CMK (cell line): ENCODE data around the gene SMPD3.
A peak's percentile ranks its signal among the peaks of the same experiment; 100 is the strongest.
"Not testable (repeated sequence)": the region's sequence is repeated elsewhere in the genome, so short reads cannot be mapped to it uniquely, and the experiment has no call there.

ENCODE experiments used
- DNase-seq: peaks from one replicate; pipeline ENCODE4 v3.0.0-alpha.2; 2010; ENCODE audit warnings: low read depth

The SMPD3 gene

DNA sequence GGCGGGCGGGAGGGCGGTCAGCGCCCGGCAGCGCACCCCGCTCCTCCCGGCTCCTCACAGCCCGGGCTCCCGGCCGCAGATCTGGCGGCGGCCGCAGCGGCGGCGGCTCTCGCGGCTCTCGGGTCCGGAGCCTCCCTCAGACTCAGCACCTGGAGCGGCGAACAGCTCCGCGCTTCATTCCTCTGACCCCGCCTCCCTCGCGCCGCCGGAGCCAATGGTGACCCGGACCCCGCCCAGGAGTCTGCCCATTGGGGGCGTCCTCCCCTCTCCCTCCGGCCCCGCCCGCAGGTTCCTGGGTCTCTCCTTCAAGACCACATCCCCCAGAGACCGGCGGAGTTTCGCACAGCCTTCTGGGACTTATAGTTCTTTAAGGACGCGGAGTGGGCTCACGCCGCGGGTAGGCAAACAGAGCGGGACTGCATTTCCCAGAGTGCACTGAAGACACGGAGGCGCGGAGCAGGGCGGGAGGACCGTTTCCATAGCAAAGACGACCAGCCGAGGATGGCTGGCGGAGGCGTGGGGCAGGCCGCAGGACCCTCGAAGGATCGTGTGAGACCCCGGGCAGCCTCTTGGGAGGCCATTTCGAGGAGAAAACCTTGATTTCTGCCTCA is at the start of gene SMPD3:
Gene SMPD3 (minus strand): TSS at position 149 of the 611 bp plus-strand sequence. CDS start 76,327 bp downstream, outside the sequence.
- DNase-seq = peak; percentile 88

DNA sequence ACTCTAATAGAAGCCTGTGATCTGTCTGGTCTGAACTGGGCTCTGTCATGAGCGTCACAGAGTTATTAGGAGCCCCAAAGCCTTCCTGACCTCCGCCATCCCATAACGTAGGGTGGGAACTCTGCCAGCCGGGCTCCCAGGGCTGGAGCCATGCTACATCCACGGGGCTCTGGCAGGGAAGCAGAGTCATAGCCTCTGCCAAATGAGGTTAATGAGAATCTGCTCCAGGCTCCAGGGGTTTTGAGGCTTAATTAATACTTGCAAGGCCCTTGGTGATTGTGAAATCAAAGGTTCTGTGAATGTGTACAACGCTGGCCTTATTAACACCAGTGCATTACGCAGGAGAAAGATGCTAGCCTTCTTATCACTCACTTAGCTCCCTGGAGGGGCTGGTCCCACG is 48.4 kb upstream of the SMPD3 start:
- no peak for DNase-seq

- DNase-seq = not testable (repeated sequence)
Measured at GRCh38 chr16:68494261-68494660, 46.0 kb upstream of the SMPD3 start.

GRCh38 chr16:68493412-68494070 is 45.2 kb upstream of the SMPD3 start:
- DNase-seq = no peak

DNA sequence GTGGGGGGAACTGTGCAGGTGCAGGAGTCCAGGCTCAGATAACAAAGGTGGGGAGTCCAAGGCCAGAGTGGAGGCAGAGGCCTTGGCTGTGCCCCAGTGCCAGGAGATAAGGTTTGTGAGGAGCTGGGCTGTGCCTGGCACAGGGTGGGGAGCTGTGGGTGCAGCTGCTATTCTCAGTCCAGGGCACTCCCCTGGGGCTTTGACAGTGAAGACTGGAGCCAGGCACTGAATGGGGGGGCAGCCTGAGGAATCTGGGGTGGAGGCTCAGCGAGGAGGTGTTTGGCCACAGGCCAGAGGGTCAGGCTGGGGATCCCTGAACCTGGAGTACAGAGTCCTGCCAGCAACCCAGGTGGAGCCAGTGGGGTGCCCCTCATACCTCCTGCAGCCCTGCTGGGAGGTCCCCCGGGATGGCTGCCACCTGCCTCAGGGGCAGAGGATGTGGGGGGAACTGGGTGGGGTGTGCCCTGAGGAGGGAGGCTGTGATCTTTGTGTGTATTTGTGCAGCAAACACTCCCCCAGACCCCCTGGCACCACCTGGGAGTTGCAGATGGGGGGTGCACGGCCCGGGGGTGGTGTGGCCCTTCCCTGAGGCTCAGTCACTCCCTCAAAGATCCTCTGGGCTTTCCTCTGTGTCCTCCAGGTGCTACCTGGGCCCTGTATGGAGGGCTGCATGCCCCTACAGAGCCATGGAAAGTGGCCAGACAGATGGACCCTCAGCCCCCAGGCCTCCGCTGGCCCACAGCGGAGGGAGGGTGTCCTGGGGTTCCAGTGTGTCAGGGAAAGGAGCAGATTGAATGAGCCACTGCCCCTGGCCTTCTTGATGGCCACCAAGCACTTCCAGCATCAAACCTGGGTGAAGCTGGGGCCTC is 44.5 kb upstream of the SMPD3 start:
- no peak for DNase-seq

DNA sequence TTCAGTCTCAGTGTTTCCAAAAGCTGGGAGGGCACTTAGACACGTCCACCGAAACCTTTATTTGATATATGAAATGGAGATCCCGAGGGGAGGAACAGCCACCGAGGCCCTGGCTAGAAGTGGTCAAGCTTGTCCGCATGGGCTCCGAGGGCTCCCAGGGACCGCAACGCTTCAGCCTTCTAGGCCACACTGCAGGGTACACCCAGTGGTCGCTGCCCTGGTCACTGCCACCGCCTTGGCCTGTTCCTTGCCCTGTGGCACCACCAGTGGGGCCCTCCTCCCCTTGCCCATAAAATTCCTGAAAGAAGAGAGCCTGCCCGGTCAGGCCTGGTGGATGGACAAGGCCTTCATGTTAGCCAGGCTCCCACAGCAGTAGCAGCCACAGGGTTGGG is 43.8 kb upstream of the SMPD3 start:
- DNase-seq = no peak

DNA sequence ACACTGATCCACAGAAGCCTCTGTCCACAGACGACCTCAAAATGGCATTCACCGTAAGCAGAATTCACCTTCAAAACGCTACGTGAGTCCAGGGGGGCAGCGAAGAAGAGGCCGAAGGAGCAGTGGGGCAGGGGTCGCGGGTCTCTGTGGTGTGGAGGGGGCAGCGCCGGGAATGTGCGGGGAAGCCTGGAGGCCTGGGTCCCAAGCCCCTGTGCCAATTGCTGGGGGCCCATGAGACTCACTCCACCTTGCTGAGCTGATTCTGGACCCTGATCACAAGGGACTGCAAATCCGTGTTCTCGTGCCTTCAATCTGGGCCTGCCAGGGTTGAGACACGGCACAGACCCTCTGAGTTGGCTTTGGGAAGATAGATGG is 43.3 kb upstream of the SMPD3 start:
- no peak for DNase-seq

DNA sequence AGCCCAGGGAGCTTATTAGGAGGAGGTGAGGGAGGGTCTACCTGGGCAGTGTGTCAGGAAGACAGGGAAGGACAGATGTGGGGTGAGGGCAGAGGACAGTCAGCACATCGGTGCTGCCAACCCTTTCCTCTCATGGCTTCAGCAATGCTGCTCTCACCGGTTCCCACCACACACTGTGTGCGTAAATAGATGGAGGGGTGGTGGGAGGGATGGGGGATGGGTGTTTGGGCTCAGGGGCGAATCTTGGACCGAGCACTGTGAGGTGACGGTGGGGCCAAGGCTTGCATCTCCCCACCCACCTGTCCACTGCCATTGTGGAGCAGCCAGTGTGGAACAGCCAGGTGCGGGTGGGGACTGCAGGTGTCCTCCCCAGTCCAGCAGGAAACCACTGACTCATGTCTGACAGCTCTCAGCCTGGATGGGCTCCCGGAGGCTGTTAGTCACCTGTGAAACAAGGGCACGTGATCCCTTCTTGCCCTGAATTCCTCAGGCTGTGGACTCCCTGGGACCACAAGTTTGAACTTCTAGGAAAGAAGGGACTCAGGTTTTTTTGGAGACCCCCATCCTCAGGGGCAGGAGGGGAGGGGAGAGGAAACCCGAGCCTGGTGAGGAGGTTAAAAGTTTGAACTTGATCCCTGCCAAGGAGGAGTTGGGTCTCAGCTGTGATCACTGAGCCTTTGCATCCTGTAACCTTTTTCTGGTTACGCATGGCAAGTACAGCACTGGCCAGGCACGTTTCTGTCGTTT is 42.7 kb upstream of the SMPD3 start:
- DNase-seq = no peak

DNA sequence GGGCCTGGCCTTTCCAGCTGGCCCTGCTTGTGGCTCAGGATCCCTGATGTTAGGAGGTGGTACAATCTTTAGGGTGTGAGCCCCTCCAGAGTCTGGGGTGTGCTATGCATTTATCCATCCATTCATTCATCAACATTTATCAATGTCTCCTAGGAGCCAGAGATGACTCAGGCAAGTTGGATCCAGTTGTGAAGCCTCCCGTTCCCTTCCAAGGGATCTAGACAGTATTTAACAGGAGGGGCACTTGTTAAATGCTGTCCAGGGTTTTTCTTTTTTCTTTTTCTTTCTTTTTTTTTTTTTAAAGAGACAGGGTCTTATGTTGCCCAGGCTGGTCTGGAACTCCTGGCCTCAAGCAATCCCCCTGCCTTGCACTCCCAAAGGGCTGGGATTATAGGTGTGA is 42.0 kb upstream of the SMPD3 start:
- no peak for DNase-seq

GRCh38 chr16:68488554-68488953 is 40.2 kb upstream of the SMPD3 start:
- DNase-seq = no peak

- no peak for DNase-seq
Measured at GRCh38 chr16:68487669-68488068, 39.4 kb upstream of the SMPD3 start.

DNA sequence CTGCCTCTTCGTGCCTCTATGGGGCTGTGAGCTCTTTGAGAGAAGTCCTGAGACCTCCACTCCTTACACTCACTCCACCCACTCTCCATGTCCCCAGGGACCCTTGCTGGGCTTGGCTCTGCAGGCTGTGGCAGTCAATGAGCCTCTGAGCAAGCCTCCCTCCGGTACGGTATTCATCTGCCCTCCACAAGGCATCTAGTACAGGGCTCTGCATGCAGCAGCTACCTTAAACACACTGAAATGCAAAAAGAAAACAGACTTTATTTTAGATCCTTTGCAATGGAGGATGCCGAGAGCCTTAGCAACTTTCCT is 38.9 kb upstream of the SMPD3 start:
- no peak for DNase-seq

DNA sequence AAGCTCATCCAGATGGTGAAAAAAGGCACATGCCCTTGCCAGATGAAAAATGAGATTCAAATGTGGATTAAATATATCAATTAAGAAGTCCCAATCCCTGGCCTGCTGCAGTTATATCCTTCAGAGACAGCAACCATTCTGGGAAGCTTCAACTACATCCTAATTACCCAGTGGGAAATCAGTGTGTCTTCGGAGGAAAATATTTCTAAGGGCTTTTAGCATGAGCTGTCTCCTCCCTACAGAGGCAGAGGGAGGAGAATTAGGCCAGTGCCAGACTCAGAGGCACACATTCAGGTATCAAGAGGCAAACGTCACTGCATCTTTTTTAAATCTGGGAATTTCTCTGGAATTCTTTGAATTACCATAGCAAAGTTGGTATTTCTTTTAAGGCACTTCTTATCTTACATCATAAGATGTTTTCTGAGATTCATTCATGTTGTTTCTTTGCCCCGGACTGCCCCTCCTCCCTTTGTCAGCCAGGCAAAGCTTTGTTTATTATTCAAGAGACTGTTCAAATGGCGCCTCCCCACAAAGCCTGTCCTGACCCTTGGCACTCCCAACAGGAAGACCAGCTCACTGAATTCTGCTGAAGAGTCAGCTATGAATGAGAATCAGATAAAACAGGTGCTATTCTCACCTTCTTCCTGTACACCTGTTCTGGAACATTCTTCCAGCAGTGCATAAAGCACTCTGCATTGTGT is 38.3 kb upstream of the SMPD3 start:
- DNase-seq = no peak

DNA sequence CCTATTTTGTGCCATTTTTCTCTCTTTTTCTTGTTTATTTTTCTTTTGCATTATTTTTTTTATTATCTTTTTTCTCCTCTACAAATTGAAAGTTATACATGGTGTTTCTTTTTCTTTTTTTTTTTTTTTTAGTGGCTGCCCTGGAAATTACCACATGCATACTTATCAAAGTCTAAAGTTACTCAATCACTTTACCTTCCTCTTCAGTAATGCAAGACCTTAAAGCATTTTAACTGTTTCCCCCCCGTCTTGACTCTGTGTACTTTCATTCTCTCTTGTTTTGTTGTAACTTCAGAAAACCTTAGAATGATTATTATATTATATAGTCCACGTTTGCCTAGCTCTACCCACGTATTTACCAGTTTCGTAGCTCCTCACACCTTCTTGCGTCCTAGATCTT is 33.3 kb upstream of the SMPD3 start:
- no peak for DNase-seq

GRCh38 chr16:68480084-68480995 is 32.0 kb upstream of the SMPD3 start:
- DNase-seq = no peak

DNA sequence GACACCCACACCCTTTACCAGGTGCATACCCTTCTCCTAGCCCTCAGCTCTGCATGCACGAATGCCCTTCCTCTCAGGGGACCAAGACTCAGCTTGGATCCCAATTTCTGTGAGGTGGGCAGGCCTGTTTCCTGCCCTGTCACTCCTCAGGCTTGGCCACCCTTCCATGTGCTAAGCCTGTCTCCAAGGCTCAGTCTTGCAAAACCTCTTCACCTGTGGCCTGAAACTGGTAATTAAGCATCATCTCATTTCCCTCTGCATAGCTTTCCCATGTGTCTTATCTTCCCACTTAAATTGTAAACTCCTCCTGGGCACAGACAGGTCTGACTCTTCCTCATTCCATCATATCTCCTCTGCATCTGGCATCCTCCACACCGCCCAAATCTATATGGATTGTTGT is 31.0 kb upstream of the SMPD3 start:
- no peak for DNase-seq

GRCh38 chr16:68478526-68479250 is 30.4 kb upstream of the SMPD3 start:
- no peak for DNase-seq

GRCh38 chr16:68475071-68475470 is 26.8 kb upstream of the SMPD3 start:
- DNase-seq = no peak

DNA sequence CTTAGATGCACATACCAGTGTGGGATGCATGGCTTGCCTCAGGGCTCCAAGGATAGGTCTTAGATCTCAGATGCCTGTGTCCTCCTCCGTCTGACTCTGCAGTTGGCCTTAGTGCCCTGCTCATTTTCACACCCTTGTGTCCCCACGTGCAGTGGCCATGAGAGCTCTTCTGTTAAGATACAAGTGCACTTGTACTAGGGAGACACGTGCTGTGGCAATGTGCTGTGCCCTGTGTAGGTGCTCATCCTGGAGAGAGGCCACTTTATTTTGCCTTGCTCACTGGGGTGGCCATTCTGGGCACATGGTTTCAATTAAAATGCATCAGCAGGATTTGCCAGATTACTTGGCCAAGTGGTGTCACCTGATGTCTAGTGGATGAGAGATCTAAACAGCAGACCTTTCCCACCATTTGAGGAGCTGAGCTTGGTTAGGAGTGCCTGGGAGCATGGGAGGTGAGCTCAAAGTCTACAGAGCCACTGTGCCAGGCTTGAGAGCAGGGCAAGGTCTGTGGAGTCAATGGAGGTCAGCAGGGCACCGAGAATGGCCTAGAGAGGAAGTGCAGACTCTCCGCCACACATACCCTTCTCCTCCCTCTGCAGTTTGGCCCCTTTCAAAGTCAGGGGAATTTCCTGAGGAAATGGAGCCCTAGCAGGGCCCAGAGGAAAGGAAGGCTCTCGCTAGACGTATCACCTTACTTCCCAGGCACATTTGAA is 25.2 kb upstream of the SMPD3 start:
- no peak for DNase-seq

DNA sequence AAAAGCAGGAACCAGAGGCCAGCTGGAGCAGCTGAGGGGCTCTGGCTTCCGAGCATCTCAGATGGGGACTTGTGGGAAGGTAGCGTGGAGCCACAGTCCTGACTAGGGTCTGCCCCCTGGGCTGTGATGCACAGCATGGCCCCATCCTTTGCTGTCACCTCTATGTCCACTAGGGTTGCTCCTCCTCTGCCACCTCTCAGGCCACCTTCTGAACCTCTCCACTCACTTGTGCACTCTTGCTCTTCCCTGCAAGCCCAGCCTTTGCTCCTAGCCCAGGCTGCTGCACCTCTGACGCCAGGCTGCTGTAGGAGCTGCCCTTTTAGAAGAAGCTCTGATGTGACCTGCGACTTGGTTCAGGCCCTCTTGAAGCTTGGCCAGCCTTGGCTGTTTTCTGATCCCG is 24.3 kb upstream of the SMPD3 start:
- DNase-seq = no peak
